ENCODE results near the gene TBC1D9. TPM values are rescaled to one million over a fixed set of nuclear protein-coding genes. Genes with fewer than 3 reads are reported as not detected.

The TBC1D9 gene
- total RNA-seq, 1 experiment from 2014 or later = 9.5 TPM

GRCh38 chr4:140639066-140639465 lies 117.1 kb downstream of the TBC1D9 start:
- no peaks in the 10 kb centered on the region for H3K9me3 ChIP-seq (ENCODE audit: control insufficient read depth in 1 of 2, insufficient read depth in 1 of 2, low read depth in 1 of 2, low read length in 2 of 2)
- no peak for ATAC-seq
- no peak overlapping the region for H3K4me3 ChIP-seq (replicated peaks in 1 of 2; ENCODE audit: low read depth in 1 of 2, low read length in 2 of 2)
- RAD21 ChIA-PET (ENCODE audit: low non-redundant PET in 1 of 2, low total read pairs in 2 of 2, uncharacterized antibody in 2 of 2, unreplicated experiment in 2 of 2) = no interaction called here
- no peak overlapping the region for H3K9ac ChIP-seq (ENCODE audit: low read length)
- DNase-seq (ENCODE audit: low read depth, low spot score) = no peak
- no peak for TF ChIP-seq CEBPB (IDR thresholded peaks at IDR 0.05; ENCODE audit: low read depth)
- TF ChIP-seq SP1 (IDR thresholded peaks at IDR 0.05; ENCODE audit: low read depth) = no peak
- H3K79me2 ChIP-seq (ENCODE audit: insufficient read depth, low read length) = no peaks in the 10 kb centered on the region
- H3K4me2 ChIP-seq (ENCODE audit: low read length) = no peak overlapping the region
- no peaks in the 10 kb centered on the region for H3K9me2 ChIP-seq (ENCODE audit: insufficient read depth)
- intact Hi-C loops (cut with micrococcal nuclease) = loop anchor here (2.0 to 10.0 kb wide), 2 partner anchors 212 to 624 kb away; no protein-coding TSS in a partner anchor
- H3K27me3 ChIP-seq (ENCODE audit: insufficient read depth, low read length) = no peaks in the 10 kb centered on the region
- BruUV-seq (replicated peaks) = no TSS peak
- H4K20me1 ChIP-seq (ENCODE audit: insufficient read depth) = no peaks in the 10 kb centered on the region
- H3K27ac ChIP-seq (ENCODE audit: low read depth, low read length) = no peak overlapping the region
- H3K36me3 ChIP-seq (ENCODE audit: control insufficient read depth in 1 of 2, insufficient read depth in 2 of 2, low read length in 2 of 2) = no peaks in the 10 kb centered on the region
- H3K4me1 ChIP-seq (ENCODE audit: control insufficient read depth in 1 of 2, insufficient read depth in 2 of 2, low read length in 2 of 2) = peaks cover 14 to 19% of the 10 kb centered on the region in 2 experiments
- CTCF ChIA-PET = interaction anchor here (2.0 kb wide), 1 partner anchor 279 kb away, joined by 16 read pairs; no protein-coding TSS in a partner anchor
- POLR2A ChIA-PET = no interaction called here
- no peak overlapping the region for H2AFZ ChIP-seq (ENCODE audit: low read depth, low read length, poor library complexity, severe bottlenecking)

DNA sequence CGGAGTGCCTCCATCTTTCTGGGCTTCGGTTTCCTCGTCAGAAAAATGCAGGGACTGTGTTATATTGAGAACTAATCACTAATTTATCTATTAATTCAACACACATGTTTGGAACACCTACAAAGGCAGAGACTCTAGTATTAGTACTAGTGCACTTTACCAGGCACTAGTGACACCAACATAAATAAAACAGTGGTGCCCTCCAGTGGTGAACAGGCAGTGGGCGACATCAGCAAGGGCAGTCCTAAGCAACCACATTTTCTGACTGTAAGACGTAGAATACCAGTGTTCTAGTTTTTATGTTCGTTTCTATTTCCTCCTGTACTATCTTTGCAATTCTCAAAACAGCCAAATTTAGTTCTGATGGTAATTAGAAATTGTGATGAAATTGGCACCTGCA lies 118.3 kb downstream of the TBC1D9 start:
- no peaks in the 10 kb centered on the region for H3K9me3 ChIP-seq (ENCODE audit: control insufficient read depth in 1 of 2, insufficient read depth in 1 of 2, low read depth in 1 of 2, low read length in 2 of 2)
- intact Hi-C loops (cut with micrococcal nuclease) = loop anchor here (1.0 to 10.0 kb wide), 3 partner anchors 43 to 623 kb away; no protein-coding TSS in a partner anchor
- peak; percentile 35 for DNase-seq (ENCODE audit: low read depth, low spot score)
- ATAC-seq = peak; percentile 86
- H3K4me2 ChIP-seq (ENCODE audit: low read length) = no peak overlapping the region
- H3K4me3 ChIP-seq (replicated peaks in 1 of 2; ENCODE audit: low read depth in 1 of 2, low read length in 2 of 2) = no peak overlapping the region
- no TSS peak for BruUV-seq (replicated peaks)
- no peak for TF ChIP-seq EZH2 (IDR thresholded peaks at IDR 0.05)
- TF ChIP-seq, protein P1, sequence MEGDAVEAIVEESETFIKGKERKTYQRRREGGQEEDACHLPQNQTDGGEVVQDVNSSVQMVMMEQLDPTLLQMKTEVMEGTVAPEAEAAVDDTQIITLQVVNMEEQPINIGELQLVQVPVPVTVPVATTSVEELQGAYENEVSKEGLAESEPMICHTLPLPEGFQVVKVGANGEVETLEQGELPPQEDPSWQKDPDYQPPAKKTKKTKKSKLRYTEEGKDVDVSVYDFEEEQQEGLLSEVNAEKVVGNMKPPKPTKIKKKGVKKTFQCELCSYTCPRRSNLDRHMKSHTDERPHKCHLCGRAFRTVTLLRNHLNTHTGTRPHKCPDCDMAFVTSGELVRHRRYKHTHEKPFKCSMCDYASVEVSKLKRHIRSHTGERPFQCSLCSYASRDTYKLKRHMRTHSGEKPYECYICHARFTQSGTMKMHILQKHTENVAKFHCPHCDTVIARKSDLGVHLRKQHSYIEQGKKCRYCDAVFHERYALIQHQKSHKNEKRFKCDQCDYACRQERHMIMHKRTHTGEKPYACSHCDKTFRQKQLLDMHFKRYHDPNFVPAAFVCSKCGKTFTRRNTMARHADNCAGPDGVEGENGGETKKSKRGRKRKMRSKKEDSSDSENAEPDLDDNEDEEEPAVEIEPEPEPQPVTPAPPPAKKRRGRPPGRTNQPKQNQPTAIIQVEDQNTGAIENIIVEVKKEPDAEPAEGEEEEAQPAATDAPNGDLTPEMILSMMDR (IDR thresholded peaks at IDR 0.05 in 2 of 3, conservative IDR thresholded peaks at IDR 0.05 in 1 of 3; ENCODE audit: borderline replicate concordance in 1 of 3, insufficient read depth in 1 of 3, low read depth in 2 of 3, low read length in 2 of 3) = peak; percentile 65 to 88 (median 76); a peak in 5 of 6 replicates
- peak; percentile 79 for TF ChIP-seq RAD21 (IDR thresholded peaks at IDR 0.05; ENCODE audit: low read depth)
- TF ChIP-seq SIN3A (IDR thresholded peaks at IDR 0.05; ENCODE audit: low read depth) = 0 out of 2 replicates have a peak, but pooled peaks have one; percentile 21
- no peaks in the 10 kb centered on the region for H3K79me2 ChIP-seq (ENCODE audit: insufficient read depth, low read length)
- peaks cover 14 to 19% of the 10 kb centered on the region in 2 experiments for H3K4me1 ChIP-seq (ENCODE audit: control insufficient read depth in 1 of 2, insufficient read depth in 2 of 2, low read length in 2 of 2)
- CTCF ChIA-PET = no interaction called here
- POLR2A ChIA-PET = no interaction called here
- H3K9ac ChIP-seq (ENCODE audit: low read length) = no peak overlapping the region
- H3K36me3 ChIP-seq (ENCODE audit: control insufficient read depth in 1 of 2, insufficient read depth in 2 of 2, low read length in 2 of 2) = no peaks in the 10 kb centered on the region
- H3K27me3 ChIP-seq (ENCODE audit: insufficient read depth, low read length) = no peaks in the 10 kb centered on the region
- H4K20me1 ChIP-seq (ENCODE audit: insufficient read depth) = no peaks in the 10 kb centered on the region
- H3K27ac ChIP-seq (ENCODE audit: low read depth, low read length) = no peak overlapping the region
- no peak overlapping the region for H2AFZ ChIP-seq (ENCODE audit: low read depth, low read length, poor library complexity, severe bottlenecking)
- H3K9me2 ChIP-seq (ENCODE audit: insufficient read depth) = no peaks in the 10 kb centered on the region
- RAD21 ChIA-PET (ENCODE audit: low non-redundant PET in 1 of 2, low total read pairs in 2 of 2, uncharacterized antibody in 2 of 2, unreplicated experiment in 2 of 2) = no interaction called here
